GM18502 (cell line): ENCODE data around the gene BCAT1.
A peak's percentile ranks its signal among the peaks of the same experiment; 100 is the strongest.
"Not testable (repeated sequence)": the region's sequence is repeated elsewhere in the genome, so short reads cannot be mapped to it uniquely, and the experiment has no call there.

Experiments
- ATAC-seq: cut with Tn5 transposase; IDR thresholded peaks from one replicate; pipeline ENCODE4 v1.9.1; 2021; ENCODE audit warnings: mild to moderate bottlenecking; ENCODE audit not compliant: unreplicated experiment, poor library complexity

Gene BCAT1

DNA sequence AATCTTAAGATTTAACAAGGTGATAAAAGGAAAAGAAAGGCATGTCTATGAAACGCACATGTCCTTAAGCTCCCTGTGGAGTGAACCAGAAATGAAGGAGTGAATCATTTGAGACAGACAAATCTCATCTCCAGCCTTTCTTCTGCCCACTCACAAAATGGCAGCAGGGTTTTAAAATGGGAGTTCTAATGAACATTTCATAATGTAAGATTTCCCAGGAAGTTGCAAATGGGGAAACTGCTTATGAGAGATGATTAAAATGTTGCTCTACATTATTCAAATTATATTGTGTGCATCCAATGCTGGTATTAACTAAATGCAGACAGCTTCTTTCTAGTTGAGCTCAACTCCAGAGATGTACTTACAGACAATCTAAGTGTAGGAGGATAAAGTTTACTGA, 76.7 kb downstream of the BCAT1 start:
- ATAC-seq = no peak

- not testable (repeated sequence) for ATAC-seq
These were observed 82.8 kb downstream of the BCAT1 start for GRCh38 chr12:24866139-24866538.

GRCh38 chr12:24864796-24865125, 84.1 kb downstream of the BCAT1 start:
- peak; percentile 72 for ATAC-seq

- ATAC-seq = peak; percentile 58
These were observed 86.9 kb downstream of the BCAT1 start for GRCh38 chr12:24861766-24862540.

DNA sequence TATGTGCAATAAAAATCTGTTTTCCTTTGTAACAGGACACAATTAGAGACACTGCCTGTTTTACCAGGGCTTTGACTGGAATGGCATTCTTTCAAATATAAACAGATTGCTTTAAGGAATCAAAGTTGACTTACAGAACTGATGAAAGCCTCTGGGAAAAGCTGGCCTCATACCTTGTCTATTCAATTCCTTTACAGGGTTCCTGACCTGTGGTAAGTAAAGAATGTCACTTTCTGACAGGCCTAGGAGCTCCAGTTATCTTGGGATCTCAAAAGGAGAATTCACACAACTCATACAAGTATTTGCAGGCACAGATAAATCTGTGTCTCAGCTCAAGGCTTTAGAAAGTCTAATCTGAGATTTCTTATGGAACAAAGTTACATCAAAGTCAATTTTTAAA, 88.4 kb downstream of the BCAT1 start:
- no peak for ATAC-seq

GRCh38 chr12:24856541-24856940, 92.4 kb downstream of the BCAT1 start:
- no peak for ATAC-seq

- ATAC-seq = no peak
These were observed 94.0 kb downstream of the BCAT1 start for GRCh38 chr12:24854908-24855307.

DNA sequence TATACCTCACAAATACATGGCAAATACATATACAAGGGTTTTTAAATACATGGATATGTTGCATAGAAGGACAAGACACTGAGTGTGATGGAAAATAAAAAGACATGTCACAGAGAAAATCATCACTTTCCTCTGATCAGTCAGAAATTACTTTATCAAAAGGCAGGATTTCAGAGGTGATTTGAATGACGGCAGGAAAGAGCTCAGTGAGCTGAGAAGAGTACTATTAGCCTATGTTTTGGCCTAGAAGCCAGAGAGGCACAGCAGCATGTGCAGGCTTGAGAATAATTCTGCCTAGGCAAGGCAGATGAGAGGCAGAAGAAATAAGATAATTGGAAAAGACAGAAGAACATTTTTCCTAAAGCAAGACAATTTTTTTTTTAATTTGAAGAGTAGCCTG, 94.9 kb downstream of the BCAT1 start:
- no peak for ATAC-seq

DNA sequence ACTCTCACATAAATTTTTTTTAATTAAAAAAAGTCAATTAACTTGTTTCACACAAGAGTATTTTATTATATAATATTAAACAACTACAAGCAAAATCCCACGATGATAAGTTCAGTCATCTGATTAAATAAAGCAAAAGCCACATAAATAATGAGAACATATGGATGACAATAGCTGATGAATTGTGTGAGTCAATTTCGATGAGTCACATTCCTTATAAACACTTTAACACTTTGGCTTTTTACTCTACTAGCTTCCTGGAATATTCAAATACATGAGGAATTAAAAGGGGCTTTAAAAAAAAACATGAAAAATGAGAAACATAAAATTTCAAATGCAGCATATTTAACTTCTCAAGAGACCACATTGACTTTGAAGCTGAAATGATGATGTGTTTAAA, 95.3 kb downstream of the BCAT1 start:
- ATAC-seq = no peak

DNA sequence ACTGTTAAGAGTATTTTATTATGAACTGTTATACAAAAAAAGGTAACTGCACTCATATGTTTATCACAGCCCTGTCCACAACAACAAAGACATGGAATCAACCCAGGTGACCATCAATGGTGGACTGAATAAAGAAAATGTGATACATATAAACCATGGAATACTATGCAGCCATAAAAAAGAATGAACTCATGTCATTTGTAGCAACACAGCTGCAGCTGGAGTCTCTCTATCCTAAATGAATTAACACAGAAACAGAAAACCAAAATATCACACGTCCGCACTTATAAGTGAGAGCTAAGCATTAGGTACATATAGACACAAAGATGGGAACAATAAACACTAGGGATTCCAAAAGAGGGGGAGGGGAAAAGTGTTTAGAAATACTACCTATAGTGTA, 95.8 kb downstream of the BCAT1 start:
- no peak for ATAC-seq

- no peak for ATAC-seq
These were observed 96.5 kb downstream of the BCAT1 start for GRCh38 chr12:24852420-24852819.

DNA sequence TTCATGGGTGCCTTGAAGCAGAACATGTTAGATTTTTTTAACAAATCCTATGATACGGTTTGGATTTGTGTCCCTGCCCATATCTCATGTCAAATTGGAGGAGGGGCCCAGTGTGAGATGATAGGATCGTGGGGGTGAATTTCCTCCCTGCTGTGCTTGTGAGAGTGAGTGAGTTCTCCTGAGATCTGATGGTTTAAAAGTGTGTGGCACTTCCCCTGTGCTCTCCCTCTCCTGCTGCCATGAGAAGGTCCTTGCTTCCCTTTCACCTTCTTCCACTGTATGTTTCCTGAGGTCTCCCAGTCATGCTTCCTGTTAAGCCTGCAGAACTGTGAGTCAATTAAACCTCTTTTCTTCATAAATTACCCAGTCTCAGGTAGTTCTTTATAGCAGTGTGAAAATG, 97.0 kb downstream of the BCAT1 start:
- not testable (repeated sequence) for ATAC-seq

- no peak for ATAC-seq
These were observed 97.6 kb downstream of the BCAT1 start for GRCh38 chr12:24851341-24851740.

- ATAC-seq = no peak
These were observed 98.4 kb downstream of the BCAT1 start for GRCh38 chr12:24850496-24850895.

- ATAC-seq = no peak
These were observed 99.9 kb downstream of the BCAT1 start for GRCh38 chr12:24848941-24849477.

- no peak for ATAC-seq
These were observed 102.2 kb downstream of the BCAT1 start for GRCh38 chr12:24846689-24847088.

DNA sequence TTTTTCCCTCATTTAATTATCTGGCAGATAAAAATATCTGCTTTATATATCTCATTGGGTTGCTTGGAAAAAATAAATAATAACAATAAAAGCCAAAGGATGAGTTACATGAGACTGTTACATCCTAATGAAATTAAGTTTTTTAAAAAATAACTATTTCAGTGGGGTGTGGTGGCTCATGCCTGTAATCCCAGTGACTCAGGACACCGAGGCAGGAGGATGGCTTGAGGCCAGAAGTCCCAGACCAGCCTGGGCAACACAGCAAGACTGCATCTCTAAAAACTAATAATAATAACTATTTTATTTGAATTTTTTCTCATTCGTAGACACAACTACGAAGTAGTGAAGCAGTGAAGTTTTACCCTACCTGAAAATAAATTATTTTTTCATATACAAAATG, 103.3 kb downstream of the BCAT1 start:
- ATAC-seq = no peak

DNA sequence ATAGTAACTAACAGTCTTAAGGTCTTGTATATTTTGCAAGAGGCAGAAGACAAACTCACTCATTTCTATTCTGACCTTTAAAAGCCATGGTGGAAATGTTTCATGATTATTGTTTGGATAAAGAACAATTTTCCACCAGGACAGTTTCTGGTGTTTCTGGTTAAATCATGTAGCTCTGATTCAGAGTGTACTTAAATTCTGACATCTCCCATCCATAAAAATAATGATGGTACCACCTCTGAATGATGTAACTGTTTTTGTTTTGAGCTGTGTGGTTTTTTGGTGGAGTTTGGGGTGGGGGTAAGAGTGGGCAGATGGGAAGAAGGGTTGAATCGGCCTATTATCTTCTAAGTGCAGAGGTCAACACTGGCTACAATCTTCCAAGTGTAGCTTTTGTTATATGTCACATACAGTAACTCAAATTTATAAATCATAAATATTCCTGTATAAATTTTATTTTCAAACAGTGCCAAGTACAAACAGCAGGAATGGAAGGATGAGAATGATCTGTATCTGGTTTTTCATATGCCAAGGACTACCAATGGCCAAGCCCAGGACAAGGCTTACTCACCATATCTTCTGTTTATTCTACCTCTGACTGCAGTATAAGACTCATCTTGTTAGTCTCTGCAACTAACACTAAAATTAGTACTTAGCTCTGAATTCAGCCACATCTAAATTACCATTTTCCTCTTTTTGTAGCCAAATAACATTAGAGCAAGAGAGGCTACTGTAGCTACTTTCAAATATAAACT, 108.7 kb downstream of the BCAT1 start:
- ATAC-seq = no peak

DNA sequence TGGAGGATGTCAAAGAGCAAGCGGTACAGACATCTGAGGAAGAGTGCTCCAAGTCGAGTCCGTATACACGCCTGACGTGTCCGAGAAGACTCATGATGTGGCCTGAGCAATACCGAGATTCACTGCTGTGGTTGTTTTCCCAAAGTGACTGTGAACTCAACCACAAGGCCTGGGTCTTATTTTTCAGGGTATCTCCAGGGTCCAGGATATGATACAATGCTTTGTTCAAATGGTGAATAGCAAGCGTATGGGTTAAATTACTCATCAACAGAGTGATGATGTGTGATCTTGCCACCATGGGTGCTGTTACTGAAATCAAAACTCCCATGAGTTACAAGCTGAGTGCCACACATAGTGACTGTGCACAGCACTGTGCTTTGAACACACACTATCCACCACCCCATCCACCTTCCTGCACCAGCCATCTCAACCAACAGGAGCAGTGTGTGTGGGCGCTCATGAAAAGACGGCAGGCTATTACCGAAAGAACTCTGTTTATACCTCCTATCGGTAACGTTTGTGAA, 109.6 kb downstream of the BCAT1 start:
- peak; percentile 90 for ATAC-seq

DNA sequence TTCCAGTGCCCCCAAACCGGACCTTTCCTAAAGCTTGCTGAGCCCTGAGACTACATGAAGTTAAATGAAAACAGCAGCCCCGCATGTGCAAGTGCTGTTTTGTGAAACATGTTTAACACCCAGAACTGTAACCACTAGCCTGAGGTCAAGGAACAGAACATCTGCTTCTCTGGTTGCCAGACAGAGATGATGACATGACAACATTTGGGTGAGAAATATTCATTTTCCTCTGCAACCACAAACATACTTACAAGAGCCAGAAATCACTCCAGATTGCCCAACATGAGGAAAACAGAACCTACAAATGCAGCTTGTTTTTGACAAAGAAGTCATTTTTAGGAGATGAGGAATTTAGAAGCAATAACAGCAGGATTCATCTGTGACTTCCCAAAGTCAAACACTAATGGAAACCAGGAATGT, 110.4 kb downstream of the BCAT1 start:
- ATAC-seq = peak; percentile 53

DNA sequence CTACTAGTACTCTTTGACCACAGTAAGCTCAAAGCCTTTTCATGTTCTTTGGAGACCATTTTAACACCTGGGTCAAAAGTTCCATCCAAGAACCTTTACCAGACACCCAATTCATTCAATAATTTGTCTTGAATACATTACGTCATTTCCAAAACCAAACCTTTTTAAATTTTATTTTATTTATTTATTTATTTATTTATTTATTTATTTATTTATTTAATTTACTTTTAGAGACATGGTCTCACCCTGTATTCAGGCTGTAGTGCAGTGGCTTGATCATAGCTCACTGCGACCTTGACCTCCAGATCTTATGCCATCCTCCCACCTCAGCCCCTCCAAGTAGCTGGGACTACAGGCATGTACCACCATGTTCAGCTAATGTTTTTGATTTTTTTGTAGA, 113.5 kb downstream of the BCAT1 start:
- ATAC-seq = no peak
